ENCODE results near the gene TMEM95. TPM values are rescaled to one million over a fixed set of nuclear protein-coding genes. Genes with fewer than 3 reads are reported as not detected.

TMEM95 gene
- total and polyA plus RNA-seq, 2 donors (not counting 1 experiment from before 2014, with no cell fraction given), result 0.25 TPM; not detected in 1

DNA sequence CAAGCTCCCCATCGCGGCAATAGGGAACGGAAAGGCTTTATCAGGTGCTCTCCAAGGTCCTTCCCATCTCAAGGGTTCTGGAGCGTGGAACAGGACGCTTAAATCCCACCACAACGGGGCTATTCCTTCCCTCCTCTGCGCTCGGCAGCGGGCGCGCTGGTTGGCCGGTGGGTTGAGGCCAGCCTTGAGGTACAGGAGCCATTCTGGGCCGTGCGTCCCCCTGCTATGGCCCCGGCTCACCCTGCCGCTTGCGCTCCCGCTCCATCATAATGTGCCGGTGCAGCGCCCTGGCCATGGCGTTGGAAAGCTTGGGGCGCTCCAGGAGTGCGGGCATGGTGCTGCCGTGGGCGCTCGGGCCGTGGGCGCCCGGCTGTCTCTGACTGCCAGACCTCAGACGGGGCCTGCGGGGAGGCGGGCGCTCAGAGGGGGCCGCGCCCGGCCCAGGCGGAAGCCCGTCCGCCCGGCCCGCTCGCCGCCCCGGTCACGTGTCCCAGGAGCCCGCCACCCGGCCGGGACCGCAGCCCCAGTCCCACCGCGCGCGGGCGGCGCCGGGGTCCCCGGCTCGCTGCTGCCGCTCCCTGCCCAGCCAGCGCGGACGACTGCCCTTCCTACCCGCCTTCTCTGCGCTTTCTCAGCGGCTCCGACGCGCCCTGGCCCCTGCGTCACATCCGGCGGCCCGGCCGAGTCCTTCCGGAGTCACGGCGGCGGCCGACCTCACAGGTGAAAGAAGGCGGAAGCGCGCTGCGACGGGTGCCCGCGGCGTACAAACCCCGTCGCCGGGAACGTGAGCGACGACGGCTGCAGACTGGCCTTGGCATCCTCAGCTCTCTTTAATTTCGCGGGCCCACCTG, 40.0 kb upstream of the TMEM95 start, which contains the start of gene GPS2:
Gene GPS2, minus strand, starts transcription at position 642 of the 851 bp plus-strand sequence. Its CDS starts 308 bp downstream, at position 334.
- peak within 1 kb of the TSS; percentile 93 for H2AFZ ChIP-seq (ENCODE audit: insufficient read depth, low read depth, low read length, poor library complexity, severe bottlenecking)
- H3K4me3 ChIP-seq (ENCODE audit: control extremely low read depth in 1 of 5, extremely low read depth in 1 of 5, insufficient read depth in 1 of 5, low read depth in 2 of 5, low read length in 4 of 5), result peak within 1 kb of the TSS; percentile 73 to 90 (median 82)
- Mint-ChIP-seq H3K4me1 (peaks cover 55% of the 10 kb centered on the region), H3K27me3 (no peaks in the 10 kb centered on the region), H3K9me3 (ENCODE audit: insufficient read depth) (no peaks in the 10 kb centered on the region), H3K27ac (peak within 1 kb of the TSS; percentile 99), H3K4me3 (peak within 1 kb of the TSS; percentile 97)
- intact Hi-C loops (cut with micrococcal nuclease), result loop anchor here (1.0 to 2.0 kb wide), 3 partner anchors 8 to 38 kb away; partner anchors contain the start of genes EIF5A, KCTD11 and NEURL4
- no peak for TF ChIP-seq EZH2 (IDR thresholded peaks at IDR 0.05; ENCODE audit: borderline replicate concordance, insufficient read depth, low read depth, low read length, poor library complexity, severe bottlenecking)
- TF ChIP-seq, protein P1, sequence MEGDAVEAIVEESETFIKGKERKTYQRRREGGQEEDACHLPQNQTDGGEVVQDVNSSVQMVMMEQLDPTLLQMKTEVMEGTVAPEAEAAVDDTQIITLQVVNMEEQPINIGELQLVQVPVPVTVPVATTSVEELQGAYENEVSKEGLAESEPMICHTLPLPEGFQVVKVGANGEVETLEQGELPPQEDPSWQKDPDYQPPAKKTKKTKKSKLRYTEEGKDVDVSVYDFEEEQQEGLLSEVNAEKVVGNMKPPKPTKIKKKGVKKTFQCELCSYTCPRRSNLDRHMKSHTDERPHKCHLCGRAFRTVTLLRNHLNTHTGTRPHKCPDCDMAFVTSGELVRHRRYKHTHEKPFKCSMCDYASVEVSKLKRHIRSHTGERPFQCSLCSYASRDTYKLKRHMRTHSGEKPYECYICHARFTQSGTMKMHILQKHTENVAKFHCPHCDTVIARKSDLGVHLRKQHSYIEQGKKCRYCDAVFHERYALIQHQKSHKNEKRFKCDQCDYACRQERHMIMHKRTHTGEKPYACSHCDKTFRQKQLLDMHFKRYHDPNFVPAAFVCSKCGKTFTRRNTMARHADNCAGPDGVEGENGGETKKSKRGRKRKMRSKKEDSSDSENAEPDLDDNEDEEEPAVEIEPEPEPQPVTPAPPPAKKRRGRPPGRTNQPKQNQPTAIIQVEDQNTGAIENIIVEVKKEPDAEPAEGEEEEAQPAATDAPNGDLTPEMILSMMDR (IDR thresholded peaks at IDR 0.05), result no peak
- no peaks in the 10 kb centered on the region for H3K9me3 ChIP-seq (ENCODE audit: control extremely low read depth in 1 of 3, control insufficient read depth in 2 of 3, insufficient read depth in 1 of 3, low read length in 2 of 3)
- DNase-seq (peak; percentile 95), ATAC-seq (ENCODE audit: low read depth) (peak; percentile 82)
- peaks cover 5 to 67% of the 10 kb centered on the region in 2 experiments for H3K36me3 ChIP-seq (replicated peaks in 1 of 2; ENCODE audit: control extremely low read depth in 1 of 2, control insufficient read depth in 1 of 2, extremely low read depth in 1 of 2, insufficient read depth in 2 of 2, low read length in 1 of 2)
- H3K4me1 ChIP-seq (ENCODE audit: control insufficient read depth in 2 of 2, insufficient read depth in 2 of 2, low read length in 2 of 2), result peaks cover 25 to 47% of the 10 kb centered on the region in 2 donors
- WGBS (ENCODE audit: insufficient coverage), result under 1% methylated on average over 95 of the region's 95 CpGs
- peak within 1 kb of the TSS; percentile 91 for H3K4me2 ChIP-seq (replicated peaks; ENCODE audit: low read depth, low read length, poor library complexity, severe bottlenecking)
- peaks cover 52% of the 10 kb centered on the region for H3K79me2 ChIP-seq (ENCODE audit: control insufficient read depth, insufficient read depth, low read length)
- peaks cover 47% of the 10 kb centered on the region for H4K20me1 ChIP-seq (ENCODE audit: control insufficient read depth, insufficient read depth, low read length, poor library complexity, severe bottlenecking)
- H3K9ac ChIP-seq (ENCODE audit: low read length), result peak within 1 kb of the TSS; percentile 90
- H3K27me3 ChIP-seq (replicated peaks in 1 of 4; ENCODE audit: control extremely low read depth in 1 of 4, control insufficient read depth in 3 of 4, insufficient read depth in 4 of 4, low read length in 3 of 4), result no peaks in the 10 kb centered on the region
- H3K27ac ChIP-seq (ENCODE audit: low read length in 2 of 2), result peak within 1 kb of the TSS; percentile 78 to 91
- ChIA-PET CTCF (interaction anchor here (0.6 to 2.2 kb wide), 9 partner anchors 9 to 246 kb away, joined by 3 to 19 read pairs (median 4); partner anchors contain the start of genes ACAP1 and NEURL4), POLR2A (interaction anchor here (0.5 to 2.0 kb wide), 7 partner anchors 9 to 280 kb away, joined by 3 to 12 read pairs (median 3); partner anchors contain the start of genes ACAP1, DVL2 and NEURL4)

All from B cell (primary cell).